GM18873 (cell line): Measurements from ENCODE around the gene ST6GAL1.

Experiments used
- ATAC-seq: cut with Tn5 transposase; IDR thresholded peaks from one replicate; pipeline ENCODE4 v1.9.1; 2021; ENCODE audit warnings: mild to moderate bottlenecking, moderate library complexity, moderate number of reproducible peaks; ENCODE audit not compliant: unreplicated experiment, low FRiP score

Gene ST6GAL1

DNA sequence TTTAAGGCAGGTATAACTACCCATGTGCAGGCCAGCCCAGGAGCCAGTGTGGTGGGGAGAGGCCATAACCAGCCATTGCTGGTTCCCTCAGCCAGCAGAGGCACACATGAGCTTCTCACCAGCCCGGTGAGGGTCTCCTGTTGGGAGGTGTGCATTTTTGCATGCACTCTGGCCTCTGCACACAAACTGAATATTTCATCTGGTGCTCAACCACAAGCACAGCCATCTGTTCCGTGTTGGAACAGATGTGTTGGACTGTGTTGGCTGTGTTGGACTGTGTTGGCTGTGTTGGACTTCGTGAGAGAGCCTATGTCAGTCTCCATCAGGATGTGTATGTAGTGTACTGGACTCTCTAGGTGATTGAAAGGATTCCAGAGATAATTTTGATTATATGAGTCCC lies 141.8 kb downstream of the ST6GAL1 start:
- ATAC-seq = no peak

DNA sequence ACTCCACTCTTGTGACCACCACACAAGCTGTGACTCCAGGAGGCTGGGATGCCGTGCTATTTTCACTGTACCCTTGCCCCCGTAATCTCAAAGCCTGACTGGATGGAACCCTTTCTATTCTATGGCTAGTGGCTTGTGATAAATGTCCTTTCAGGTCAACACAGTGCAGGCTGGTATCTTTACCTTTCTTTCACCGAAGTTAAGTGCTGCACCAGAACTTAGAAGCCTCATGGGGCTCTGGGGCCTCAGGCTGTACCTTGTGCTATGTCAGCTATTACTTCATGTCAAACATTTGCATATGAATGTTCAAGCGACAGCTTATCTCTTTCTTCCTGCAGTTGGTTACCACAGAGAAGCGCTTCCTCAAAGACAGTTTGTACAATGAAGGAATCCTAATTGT lies 142.2 kb downstream of the ST6GAL1 start:
- ATAC-seq = no peak

DNA sequence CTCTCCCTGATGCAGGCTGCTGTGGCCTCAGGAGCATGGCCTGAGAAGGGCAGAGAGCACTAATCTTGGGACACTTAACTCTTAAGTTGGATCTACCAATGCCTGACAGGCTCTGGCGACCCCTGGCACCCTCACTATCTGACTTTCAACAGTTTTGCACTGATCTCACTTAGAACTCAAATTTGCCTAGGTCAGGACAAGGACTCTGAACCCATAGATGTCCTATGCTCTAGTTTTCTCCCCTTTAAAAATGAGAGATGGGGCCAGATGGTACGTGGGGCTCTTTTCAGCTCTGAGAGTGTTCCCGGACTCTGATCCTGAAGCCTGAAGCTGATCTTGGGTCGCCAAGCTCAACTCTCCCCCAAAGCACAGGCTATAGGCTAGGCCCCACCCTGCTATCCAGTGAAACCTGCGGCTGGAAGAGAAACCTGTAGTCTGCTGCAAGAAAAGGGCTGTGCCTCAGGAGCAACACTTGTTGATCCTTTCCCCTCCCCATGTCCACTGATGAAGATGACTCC lies 143.3 kb downstream of the ST6GAL1 start:
- ATAC-seq = no peak

DNA sequence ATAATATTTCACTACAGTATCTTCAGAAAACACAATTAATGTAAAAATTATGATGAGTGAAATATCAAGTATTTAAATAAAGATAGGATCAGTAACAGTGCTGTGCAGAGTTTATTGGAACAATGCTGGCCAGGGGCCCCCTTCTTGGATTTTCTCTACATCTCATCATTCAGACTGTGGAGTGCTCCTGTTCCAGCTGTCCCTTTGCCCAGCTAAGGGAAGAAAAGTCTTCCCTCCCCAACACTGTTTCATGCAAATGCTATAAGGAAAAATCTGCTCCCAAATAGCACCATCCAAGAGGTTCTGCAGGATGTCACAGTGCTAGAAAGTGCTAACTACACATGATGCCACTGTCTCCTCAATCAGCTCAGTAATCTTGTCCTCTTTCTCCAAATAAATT lies 144.5 kb downstream of the ST6GAL1 start:
- ATAC-seq = no peak

DNA sequence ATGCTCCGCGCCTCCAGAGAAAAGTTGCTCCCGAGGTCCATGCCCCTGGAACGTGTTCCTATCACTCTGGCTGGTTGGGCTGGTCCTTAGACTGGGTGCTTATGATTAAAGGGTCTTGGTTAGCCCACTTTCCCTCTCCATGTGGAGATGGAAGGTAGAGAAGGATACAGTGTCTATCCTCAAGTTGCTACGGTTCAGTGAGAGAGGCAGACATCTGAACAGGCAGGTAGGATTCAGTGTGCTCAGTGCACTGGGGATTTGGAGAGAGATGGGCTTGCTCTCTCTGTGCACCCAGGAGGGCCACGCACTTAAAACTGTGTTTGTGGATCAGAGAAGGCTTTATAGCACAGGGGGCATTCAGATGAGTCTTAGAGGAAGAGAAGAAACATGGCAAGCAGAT lies 146.0 kb downstream of the ST6GAL1 start:
- ATAC-seq = no peak

DNA sequence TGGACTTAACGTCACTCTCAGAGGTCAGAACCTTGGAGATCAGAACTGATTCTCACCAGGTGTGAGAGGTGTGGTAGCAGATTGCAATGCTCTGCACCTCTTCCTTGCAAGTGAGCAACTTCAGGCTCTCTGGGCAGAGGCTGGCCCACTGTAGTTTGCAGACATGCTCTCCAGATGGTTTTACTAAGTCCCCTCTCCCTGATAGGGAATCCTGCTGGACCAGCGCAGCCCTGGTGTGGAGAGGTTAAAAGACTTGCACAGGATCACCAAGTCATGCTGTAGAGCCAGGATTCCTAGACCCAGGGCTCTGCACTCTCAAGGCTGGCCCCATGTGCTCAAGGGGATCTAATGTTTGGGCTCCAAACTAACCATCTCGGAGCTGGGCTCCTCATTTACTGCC lies 146.8 kb downstream of the ST6GAL1 start:
- no peak for ATAC-seq

DNA sequence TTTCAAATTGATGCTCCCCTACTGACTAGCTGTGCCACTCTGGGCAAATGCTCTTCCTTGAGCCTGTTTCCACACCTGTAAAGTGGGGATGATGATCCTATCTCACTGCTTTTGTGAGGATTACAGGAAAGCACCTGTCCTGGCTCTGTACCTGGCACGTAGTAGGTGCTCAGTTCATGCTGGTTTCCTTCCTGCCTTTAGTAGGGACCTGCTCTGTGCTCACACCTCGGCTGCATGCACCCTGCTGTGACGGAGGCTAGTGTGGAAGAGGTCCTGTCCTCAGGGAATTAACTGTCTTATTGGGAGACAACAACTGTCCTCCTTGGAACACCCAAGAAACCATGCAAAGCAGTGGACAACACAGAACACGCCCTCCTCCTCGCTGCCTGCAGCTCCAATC lies 147.2 kb downstream of the ST6GAL1 start:
- no peak for ATAC-seq

DNA sequence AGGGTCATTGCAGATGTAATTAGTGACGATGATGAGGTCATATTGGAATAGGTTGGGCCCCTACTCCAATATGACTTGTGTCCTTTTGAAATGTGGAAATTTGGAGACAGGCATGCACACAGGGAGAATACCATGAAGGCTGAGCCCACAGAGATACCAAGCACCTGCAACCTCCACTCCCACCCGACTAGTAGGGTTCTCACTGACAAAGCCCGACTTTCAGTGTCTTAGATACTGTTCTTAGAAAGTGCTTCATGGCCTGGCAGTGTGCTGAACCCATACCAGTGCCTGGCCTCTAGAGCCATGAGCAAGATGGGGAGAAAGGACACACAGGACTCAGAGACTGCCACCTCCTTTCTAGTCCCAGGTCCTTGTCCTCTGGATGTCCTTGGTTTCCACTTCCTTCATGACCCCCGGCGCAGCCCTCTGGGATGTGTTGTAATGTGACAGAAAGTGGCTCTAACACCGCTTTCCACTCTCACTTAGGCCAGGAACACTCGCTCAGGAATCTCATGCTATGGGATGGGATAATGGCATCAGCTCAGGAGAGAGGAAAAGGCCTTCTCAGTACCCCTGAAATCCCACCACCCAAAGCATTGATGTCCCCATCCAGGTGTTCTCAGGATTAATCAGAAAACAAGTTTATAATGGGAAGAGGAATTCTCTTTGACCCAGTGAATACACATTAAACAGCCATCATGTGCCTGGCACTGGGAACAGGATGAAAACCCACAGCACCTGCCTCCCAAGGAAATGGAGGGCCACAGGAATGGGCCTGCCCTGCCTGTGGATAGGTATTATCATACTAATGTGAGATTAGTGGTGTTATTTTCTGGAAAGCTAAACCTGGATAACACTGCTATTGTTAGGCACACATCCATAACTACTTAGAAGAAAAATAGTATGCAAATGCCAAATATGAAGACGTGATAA lies 149.0 kb downstream of the ST6GAL1 start:
- no peak for ATAC-seq

DNA sequence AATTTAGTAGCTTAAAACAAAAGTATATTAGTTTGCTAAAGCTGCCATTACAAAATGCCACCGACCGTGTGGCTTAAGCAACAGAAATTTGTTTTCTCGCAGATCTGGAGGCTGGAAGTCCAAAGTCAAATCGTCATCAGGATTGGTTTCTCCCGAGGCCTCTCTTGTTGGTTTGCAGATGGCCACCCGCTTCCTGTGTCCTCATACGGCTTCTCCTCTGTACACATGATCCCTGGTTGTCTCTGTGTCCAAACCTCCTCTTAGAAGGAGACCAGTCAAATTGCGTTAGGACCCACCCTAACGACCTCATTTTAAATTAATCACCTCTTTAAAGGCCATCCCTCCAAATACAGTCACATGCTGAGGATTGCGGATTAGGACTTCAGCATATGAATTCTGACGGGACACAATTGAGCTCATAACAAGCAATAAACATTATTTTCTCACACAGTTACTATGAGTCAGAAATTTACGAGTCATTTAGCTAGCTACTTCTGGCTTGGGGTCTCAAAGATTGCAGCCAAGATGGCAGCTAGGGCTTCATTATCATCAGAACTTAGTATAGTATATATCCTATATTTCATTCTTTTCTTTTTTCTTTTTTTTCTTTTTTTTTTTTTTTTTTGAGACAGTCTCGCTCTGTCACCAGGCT lies 150.6 kb downstream of the ST6GAL1 start:
- ATAC-seq = no peak

DNA sequence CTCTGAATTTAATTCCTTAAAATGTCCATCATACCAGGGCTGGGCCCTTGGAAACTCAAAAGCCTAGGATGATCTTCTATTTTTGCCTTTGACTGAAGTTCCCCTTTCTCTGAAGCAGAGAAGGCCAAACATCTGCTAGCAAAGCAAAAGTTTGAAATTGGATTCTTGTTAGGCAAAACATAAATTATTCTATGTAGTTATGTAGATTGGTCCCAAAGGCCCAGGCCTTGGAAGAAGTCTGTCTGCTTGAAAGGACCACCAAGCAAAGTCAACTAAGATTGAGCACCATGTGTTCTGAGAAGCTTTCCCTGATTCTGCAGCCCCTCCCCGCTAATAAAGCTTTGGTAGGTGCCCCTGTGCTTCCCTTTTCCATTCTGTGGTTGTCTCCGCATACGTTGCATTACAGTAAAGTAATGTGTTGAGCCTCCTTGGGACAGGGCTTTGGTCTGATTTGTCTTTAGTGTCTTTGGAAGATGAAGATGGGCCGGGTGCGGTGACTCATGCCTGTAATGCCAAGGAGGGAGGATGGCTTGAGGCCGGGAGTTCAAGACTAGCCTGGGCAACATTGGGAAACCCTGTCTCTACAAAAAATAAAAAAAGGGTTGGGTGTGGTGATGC lies 152.5 kb downstream of the ST6GAL1 start:
- no peak for ATAC-seq

DNA sequence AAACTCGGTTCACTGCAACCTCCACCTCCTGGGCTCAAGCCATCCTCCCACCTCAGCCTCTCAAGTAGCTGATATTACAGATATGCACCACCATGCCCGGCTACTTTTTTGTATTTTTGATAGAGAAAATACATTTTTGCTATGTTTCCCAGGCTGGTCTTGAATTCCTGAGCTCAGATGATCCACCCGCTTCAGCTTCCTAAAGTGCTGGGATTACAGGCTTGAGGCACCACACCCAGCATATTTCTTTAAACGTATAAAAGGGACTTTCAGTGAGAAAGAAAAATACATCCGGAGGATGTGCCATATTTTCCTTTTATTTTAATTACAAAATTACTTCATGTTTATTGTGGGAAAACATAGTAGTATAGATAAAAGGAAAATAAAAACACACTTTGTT lies 153.8 kb downstream of the ST6GAL1 start:
- no peak for ATAC-seq

DNA sequence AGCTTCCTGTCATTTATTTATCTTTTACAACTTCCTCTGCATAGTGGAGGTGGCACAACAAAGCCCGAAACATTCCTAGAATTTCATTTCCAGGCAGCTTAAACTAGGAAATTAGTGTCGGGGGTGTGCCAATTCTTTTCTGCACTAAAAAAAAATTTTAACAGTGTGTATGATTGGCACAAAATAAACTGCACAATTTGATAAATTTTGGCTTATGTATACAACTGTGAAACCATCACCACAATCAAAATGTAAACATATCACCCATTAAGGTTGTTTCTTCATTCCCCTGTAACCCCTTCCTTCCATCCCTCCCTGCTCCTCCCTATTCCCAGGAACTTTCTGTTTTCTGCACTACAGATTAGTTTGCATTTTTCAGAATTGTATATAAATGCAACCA lies 154.3 kb downstream of the ST6GAL1 start:
- no peak for ATAC-seq

DNA sequence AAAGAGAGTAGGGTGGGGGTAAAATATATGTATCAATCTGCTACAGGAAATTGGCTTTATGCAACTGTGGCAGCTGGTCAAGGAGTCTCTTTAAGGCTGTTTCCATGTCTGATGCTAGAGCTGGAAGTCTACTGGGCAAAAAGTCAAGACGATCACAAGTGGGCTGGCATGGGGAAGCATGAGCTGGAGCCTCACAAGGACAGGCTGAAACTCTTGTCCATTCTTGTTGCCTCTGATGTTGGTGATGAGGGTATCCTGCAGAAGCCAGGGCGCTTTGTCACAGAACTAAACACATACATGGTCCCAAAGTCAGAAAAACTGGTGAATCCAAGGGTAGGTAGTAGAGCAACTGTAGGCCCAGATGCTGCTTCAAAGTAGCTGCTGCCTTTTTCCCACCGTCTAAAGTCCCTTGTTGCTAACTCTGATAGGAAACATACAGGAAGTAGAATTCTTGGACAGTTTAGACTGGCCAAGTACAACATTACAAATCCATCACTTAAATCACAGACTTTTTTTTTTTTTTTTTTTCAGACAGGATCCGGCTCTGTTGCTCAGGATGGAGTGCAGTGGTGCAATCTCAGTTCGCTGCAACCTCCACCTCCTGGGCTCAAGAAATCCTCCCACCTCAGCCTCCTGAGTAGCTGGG lies 154.8 kb downstream of the ST6GAL1 start:
- no peak for ATAC-seq

DNA sequence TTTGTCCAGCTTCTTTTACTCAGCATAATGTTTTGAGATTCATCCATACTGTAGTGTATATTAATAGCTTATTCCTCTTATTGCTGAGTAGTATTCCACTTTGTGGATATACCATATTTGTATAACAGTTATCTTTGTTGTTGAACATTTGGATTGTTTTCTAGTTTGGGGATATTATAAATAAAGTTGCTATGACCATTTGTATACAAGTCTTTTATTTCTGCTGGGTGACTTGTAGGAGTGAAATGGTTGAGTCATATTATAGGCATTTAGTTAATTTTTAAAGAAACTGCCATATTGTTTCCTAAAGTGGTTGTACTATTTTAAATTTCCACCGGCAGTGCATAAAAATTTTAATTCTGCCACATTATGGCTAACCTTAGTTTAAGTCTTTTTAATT lies 155.6 kb downstream of the ST6GAL1 start:
- ATAC-seq = no peak

DNA sequence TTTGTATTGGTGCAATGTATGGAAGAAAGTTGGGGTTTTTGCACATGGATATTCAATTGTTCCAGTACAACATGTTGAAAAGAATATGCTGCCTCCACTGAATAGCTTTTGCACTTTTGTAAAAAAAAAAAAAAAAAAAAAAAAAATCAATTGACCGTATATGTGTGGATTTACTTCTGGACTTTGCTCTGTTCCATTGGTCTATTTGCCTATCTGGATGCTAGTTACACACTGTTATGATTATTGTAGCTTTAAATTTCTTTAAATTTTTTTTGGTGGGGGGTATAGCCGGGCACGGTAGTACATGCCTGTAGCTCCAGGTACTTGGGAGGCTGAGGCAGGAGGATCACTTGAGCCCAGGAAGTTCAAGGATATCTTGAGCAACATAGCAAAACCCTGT lies 156.5 kb downstream of the ST6GAL1 start:
- no peak for ATAC-seq

DNA sequence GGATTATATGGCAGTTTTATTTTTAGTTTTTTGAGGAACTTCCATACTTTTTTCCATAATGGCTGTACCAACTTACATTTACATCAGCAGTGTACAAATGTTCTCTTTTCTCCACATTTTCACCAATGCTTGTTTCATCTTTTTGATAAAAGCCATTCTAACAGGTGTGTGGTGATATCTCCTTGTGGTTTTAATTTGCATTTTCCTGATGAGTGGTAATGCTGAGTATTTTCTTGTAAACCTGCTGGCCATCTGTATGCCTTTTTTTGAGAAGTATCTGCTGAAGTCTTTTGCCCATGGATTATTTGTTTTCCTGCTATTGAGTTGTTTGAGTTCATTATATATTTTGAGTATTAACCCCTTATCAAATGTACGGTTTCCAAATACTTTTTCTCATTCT lies 158.4 kb downstream of the ST6GAL1 start:
- ATAC-seq = no peak

DNA sequence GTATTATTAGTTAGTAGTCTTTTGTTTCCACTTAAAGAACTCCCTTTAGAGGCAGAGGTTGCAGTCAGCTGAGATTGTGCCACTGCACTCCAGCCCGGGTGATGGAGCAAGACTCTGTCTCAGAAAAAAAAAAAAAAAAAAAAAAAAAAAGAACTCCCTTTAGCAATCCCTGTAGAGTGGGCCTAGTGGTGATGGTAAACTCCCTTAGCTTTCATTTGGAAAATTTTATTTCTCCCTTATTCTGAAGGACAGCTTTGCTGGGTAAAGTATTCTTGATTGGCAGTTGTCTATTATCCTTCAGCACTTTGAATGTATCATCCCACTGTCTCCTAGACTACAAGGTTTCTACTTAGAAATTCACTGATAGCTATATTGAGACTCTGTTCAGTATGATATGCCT lies 163.0 kb downstream of the ST6GAL1 start:
- no peak for ATAC-seq

DNA sequence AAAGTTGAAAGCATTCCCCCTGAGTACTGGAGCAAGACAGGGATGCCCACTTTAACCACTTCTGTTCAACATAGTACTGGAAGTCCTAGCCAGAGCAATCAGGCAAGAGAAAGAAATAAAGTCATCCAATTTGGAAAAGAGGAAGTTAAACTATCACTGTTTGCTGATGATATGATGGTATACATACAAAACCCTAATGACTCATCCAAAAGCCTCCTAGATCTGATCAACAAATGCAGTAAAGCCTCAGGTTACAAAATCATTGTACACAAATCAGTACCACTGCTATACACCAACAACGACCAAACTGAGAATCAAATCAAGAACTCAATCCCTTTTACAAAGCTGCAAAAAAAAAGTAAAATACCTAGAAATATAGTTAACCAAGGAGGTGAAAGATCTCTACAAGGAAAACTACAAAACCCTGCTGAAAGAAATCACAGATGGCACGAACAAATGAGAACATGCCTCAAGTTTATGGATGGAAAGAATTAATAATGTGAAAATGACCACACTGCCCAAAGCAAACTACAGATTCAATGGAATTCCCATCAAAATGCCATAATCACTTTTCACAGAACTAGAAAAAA lies 168.7 kb downstream of the ST6GAL1 start:
- ATAC-seq = no peak

DNA sequence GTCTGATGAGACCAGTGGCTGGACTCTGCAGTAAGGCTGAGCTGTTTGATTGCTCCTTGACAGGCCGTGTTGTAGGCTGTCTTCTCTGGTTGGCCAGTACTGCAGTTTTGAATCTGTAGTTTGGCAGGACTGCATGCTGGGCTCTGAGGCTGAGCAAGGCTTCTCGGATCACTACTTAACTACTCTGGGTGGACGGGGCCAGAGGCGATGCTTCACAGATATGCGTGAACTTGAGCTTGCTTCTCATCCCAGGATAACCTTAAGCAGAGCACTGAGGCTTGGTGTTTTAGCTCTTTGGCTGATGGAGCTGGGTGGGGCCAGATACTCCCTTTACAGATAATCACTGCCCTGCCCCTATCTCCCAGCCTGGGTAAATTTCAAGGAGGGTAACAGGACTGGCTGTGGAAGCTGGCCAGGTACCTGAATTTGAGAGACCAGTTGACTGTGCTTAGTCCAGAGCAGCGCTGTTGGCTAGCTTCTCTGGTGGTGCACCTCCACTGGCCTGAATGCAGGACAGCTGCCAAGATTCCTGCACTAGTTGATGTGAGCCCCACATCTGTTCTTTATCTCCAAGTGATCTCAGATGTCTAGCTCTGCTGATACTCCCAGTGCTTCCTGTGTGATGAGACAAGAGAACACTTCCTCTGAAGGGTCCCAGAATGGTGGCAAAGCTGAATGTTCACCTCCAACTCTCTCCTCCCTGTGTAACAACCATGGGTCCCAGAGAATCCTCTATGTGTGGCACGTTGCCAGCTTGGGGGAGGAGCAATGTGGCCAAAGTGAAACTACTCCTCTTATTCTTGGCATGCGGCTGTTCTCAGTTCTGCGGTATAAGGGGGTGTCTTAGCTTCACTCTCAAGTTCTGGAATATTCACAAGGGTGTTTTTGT lies 171.1 kb downstream of the ST6GAL1 start:
- ATAC-seq = no peak
